HEK293 (cell line): ENCODE measurements around the gene MEX3C.

Experiments used
- BCL11B ChIP-seq: fragments of 450-650 bp; formaldehyde crosslinking; IDR thresholded peaks from 2 replicates; pipeline ENCODE4 v1.5.1; 2016; ENCODE audit warnings: low read depth, missing biosample characterization, missing genetic modification characterization
- GLI2 ChIP-seq: fragments of 450-650 bp; formaldehyde crosslinking; IDR thresholded peaks from 2 replicates; pipeline ENCODE4; 2017; ENCODE audit warnings: missing biosample characterization, missing genetic modification characterization, low read depth, borderline replicate concordance
- KLF10 ChIP-seq: fragments of 450-650 bp; IDR thresholded peaks from 2 replicates; pipeline ENCODE4 v1.5.1; 2018; ENCODE audit warnings: missing biosample characterization, mild to moderate bottlenecking, missing genetic modification characterization
- KLF17 ChIP-seq: fragments of 450-650 bp; formaldehyde crosslinking; IDR thresholded peaks from 2 replicates; pipeline ENCODE4 v1.5.1; 2016; ENCODE audit warnings: missing biosample characterization, missing genetic modification characterization
- PBX3 ChIP-seq: sonication (generic); formaldehyde crosslinking; IDR thresholded peaks from 2 replicates; pipeline ENCODE4 v1.8.1; 2022; ENCODE audit warnings: mild to moderate bottlenecking, moderate library complexity, missing genetic modification reagents
- SP3 ChIP-seq: fragments of 450-650 bp; formaldehyde crosslinking; IDR thresholded peaks from 2 replicates; pipeline ENCODE4 v1.5.1; 2016; ENCODE audit warnings: missing biosample characterization, missing genetic modification characterization
- SP7 ChIP-seq: fragments of 450-650 bp; formaldehyde crosslinking; IDR thresholded peaks from 2 replicates; pipeline ENCODE4 v1.5.1; 2016; ENCODE audit warnings: missing biosample characterization, missing genetic modification characterization
- ZBTB11 ChIP-seq: fragments of 450-650 bp; formaldehyde crosslinking; conservative IDR thresholded peaks from 2 replicates; pipeline ENCODE4 v1.5.1; 2016; ENCODE audit warnings: low read depth, missing biosample characterization, missing genetic modification characterization
- ZFP41 ChIP-seq: fragments of 450-650 bp; formaldehyde crosslinking; IDR thresholded peaks from 2 replicates; pipeline ENCODE4 v1.5.1; 2016; ENCODE audit warnings: missing biosample characterization, missing genetic modification characterization, borderline replicate concordance
- ZNF112 ChIP-seq: fragments of 450-650 bp; formaldehyde crosslinking; IDR thresholded peaks from 2 replicates; pipeline ENCODE4 v1.5.0; 2017; ENCODE audit warnings: missing biosample characterization, missing genetic modification characterization
- ZNF16 ChIP-seq: fragments of 450-650 bp; formaldehyde crosslinking; IDR thresholded peaks from 2 replicates; pipeline ENCODE4 v1.5.1; 2016; ENCODE audit warnings: low read depth, missing biosample characterization, missing genetic modification characterization
- ZNF335 ChIP-seq: fragments of 450-650 bp; formaldehyde crosslinking; conservative IDR thresholded peaks from 2 replicates; pipeline ENCODE4 v1.5.1; 2016; ENCODE audit warnings: missing biosample characterization, missing genetic modification characterization
- ZNF350 ChIP-seq: fragments of 450-650 bp; formaldehyde crosslinking; IDR thresholded peaks from 2 replicates; pipeline ENCODE4 v1.5.0; 2017; ENCODE audit warnings: missing biosample characterization, mild to moderate bottlenecking, missing genetic modification characterization
- ZNF394 ChIP-seq: fragments of 450-650 bp; formaldehyde crosslinking; IDR thresholded peaks from 2 replicates; pipeline ENCODE4 v1.5.1; 2016; ENCODE audit warnings: missing biosample characterization, missing genetic modification characterization, mild to moderate bottlenecking, moderate library complexity, borderline replicate concordance
- ZNF416 ChIP-seq: fragments of 450-650 bp; formaldehyde crosslinking; IDR thresholded peaks from 2 replicates; pipeline ENCODE4 v1.5.1; 2016; ENCODE audit warnings: missing biosample characterization, missing genetic modification characterization
- ZNF426 ChIP-seq: fragments of 450-650 bp; formaldehyde crosslinking; IDR thresholded peaks from 2 replicates; pipeline ENCODE4 v1.5.1; 2017; ENCODE audit warnings: missing biosample characterization, missing genetic modification characterization, mild to moderate bottlenecking, inconsistent platforms, moderate library complexity
- ZNF488 ChIP-seq: fragments of 450-650 bp; formaldehyde crosslinking; IDR thresholded peaks from 2 replicates; pipeline ENCODE4 v1.5.1; 2016; ENCODE audit warnings: missing biosample characterization, missing genetic modification characterization
- ZNF624 ChIP-seq: fragments of 450-650 bp; formaldehyde crosslinking; IDR thresholded peaks from 2 replicates; pipeline ENCODE4 v1.5.1; 2017; ENCODE audit warnings: missing biosample characterization, missing genetic modification characterization
- ZNF776 ChIP-seq: fragments of 450-650 bp; formaldehyde crosslinking; IDR thresholded peaks from 2 replicates; pipeline ENCODE4 v1.5.0; 2017; ENCODE audit warnings: missing biosample characterization, missing genetic modification characterization, borderline replicate concordance
- ZNF785 ChIP-seq: fragments of 450-650 bp; formaldehyde crosslinking; IDR thresholded peaks from 2 replicates; pipeline ENCODE4 v1.5.1; 2016; ENCODE audit warnings: missing biosample characterization, missing genetic modification characterization
- ZNF830 ChIP-seq: fragments of 450-650 bp; IDR thresholded peaks from 2 replicates; pipeline ENCODE4 v1.5.0; 2018; ENCODE audit warnings: missing biosample characterization, missing genetic modification characterization, low read depth, mild to moderate bottlenecking, moderate library complexity
- ZNF837 ChIP-seq: fragments of 450-650 bp; formaldehyde crosslinking; IDR thresholded peaks from 2 replicates; pipeline ENCODE4 v1.5.1; 2016; ENCODE audit warnings: missing biosample characterization, missing genetic modification characterization
- TF ChIP-seq, protein P1 (sequence below): fragments of 450-650 bp; formaldehyde crosslinking; IDR thresholded peaks from 2 replicates; pipeline ENCODE4 v1.5.1; 2016; ENCODE audit warnings: missing biosample characterization, missing genetic modification characterization, borderline replicate concordance
- TF ChIP-seq, protein P2 (sequence below): fragments of 450-650 bp; formaldehyde crosslinking; IDR thresholded peaks from 2 replicates; pipeline ENCODE4 v1.5.1; 2016; ENCODE audit warnings: missing biosample characterization, missing genetic modification characterization
- TF ChIP-seq, protein P3 (sequence below): fragments of 450-650 bp; formaldehyde crosslinking; IDR thresholded peaks from 2 replicates; pipeline ENCODE4 v1.5.1; 2016; ENCODE audit warnings: missing biosample characterization, missing genetic modification characterization

Gene MEX3C

DNA sequence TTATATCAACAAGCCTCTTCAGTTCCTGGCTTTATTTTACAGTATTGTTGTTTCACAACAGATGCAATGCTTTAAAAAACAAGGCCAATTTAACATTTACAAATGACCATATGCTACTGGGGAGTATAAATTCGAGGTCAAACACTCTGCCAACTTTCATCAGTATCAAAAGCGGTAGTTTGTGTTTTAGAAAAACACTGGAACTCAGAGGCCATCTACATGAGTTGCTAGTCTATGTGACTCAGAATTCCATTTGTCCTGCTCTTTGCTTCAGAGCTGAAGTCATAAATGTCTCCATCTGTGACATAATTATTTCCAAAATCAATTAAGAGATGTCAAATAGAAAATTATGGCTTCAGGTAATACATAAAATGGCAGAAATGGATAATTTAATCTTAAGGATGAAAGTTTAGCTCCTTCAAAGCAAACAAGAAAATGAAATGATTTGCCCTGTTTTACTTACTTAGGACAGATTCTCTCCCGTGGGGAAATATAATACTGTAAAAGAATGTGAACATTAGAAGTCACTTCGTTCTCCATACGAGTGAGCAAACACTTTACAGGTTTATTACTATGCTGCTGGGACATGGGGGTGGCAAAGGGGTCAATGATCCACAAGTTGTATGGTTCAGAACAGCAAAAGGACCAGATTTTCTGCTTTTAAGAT, 3.7 kb downstream of the MEX3C start (continued):
- TF ChIP-seq, protein P1, sequence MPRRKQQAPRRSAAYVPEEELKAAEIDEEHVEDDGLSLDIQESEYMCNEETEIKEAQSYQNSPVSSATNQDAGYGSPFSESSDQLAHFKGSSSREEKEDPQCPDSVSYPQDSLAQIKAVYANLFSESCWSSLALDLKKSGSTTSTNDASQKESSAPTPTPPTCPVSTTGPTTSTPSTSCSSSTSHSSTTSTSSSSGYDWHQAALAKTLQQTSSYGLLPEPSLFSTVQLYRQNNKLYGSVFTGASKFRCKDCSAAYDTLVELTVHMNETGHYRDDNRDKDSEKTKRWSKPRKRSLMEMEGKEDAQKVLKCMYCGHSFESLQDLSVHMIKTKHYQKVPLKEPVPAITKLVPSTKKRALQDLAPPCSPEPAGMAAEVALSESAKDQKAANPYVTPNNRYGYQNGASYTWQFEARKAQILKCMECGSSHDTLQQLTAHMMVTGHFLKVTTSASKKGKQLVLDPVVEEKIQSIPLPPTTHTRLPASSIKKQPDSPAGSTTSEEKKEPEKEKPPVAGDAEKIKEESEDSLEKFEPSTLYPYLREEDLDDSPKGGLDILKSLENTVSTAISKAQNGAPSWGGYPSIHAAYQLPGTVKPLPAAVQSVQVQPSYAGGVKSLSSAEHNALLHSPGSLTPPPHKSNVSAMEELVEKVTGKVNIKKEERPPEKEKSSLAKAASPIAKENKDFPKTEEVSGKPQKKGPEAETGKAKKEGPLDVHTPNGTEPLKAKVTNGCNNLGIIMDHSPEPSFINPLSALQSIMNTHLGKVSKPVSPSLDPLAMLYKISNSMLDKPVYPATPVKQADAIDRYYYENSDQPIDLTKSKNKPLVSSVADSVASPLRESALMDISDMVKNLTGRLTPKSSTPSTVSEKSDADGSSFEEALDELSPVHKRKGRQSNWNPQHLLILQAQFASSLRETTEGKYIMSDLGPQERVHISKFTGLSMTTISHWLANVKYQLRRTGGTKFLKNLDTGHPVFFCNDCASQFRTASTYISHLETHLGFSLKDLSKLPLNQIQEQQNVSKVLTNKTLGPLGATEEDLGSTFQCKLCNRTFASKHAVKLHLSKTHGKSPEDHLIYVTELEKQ = peak; percentile 57
- no peak for TF ChIP-seq ZNF335 (tag by site-specific recombination)
- 0 out of 2 replicates have a peak, but pooled peaks have one; percentile 36 for TF ChIP-seq KLF10 (tag by site-specific recombination)
- TF ChIP-seq ZNF830 (tag by site-specific recombination) = no peak
- TF ChIP-seq BCL11B (tag by site-specific recombination) = no peak
- no peak for TF ChIP-seq ZNF837
- TF ChIP-seq ZNF416 (tag by site-specific recombination) = no peak
- TF ChIP-seq GLI2 (tag by site-specific recombination) = peak; percentile 75; the same call in 1 of the 2 replicates
- TF ChIP-seq, protein P2, sequence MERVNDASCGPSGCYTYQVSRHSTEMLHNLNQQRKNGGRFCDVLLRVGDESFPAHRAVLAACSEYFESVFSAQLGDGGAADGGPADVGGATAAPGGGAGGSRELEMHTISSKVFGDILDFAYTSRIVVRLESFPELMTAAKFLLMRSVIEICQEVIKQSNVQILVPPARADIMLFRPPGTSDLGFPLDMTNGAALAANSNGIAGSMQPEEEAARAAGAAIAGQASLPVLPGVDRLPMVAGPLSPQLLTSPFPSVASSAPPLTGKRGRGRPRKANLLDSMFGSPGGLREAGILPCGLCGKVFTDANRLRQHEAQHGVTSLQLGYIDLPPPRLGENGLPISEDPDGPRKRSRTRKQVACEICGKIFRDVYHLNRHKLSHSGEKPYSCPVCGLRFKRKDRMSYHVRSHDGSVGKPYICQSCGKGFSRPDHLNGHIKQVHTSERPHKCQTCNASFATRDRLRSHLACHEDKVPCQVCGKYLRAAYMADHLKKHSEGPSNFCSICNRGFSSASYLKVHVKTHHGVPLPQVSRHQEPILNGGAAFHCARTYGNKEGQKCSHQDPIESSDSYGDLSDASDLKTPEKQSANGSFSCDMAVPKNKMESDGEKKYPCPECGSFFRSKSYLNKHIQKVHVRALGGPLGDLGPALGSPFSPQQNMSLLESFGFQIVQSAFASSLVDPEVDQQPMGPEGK (tag by site-specific recombination) = peak; percentile 35; the same call in 1 of the 2 replicates
- TF ChIP-seq ZNF488 (tag by site-specific recombination) = no peak
- TF ChIP-seq ZNF350 = no peak
- TF ChIP-seq ZNF16 (tag by site-specific recombination) = no peak
- no peak for TF ChIP-seq KLF17 (tag by site-specific recombination)
- TF ChIP-seq PBX3 (CRISPR knock-in tag) = no peak
- no peak for TF ChIP-seq ZNF394 (tag by site-specific recombination)
- no peak; the same call in 1 of the 2 replicates for TF ChIP-seq SP3 (tag by site-specific recombination)
- no peak for TF ChIP-seq ZBTB11
- TF ChIP-seq ZNF785 (tag by site-specific recombination) = no peak
- TF ChIP-seq, protein P3, sequence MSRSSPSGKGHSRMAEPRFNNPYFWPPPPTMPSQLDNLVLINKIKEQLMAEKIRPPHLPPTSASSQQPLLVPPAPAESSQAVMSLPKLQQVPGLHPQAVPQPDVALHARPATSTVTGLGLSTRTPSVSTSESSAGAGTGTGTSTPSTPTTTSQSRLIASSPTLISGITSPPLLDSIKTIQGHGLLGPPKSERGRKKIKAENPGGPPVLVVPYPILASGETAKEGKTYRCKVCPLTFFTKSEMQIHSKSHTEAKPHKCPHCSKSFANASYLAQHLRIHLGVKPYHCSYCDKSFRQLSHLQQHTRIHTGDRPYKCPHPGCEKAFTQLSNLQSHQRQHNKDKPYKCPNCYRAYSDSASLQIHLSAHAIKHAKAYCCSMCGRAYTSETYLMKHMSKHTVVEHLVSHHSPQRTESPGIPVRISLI (tag by site-specific recombination) = no peak
- TF ChIP-seq ZNF112 (tag by site-specific recombination) = no peak
- TF ChIP-seq ZNF624 (tag by site-specific recombination) = no peak
- no peak for TF ChIP-seq ZNF426 (tag by site-specific recombination)
- peak; percentile 61 for TF ChIP-seq SP7 (tag by site-specific recombination)
- TF ChIP-seq ZFP41 (tag by site-specific recombination) = no peak
- TF ChIP-seq ZNF776 (tag by site-specific recombination) = no peak
